Endometrial microvascular endothelial cells (primary cell): ENCODE data around the gene MVD. TPM values are rescaled to one million over a fixed set of nuclear protein-coding genes. Genes with fewer than 3 reads are reported as not detected.
"Not testable (repeated sequence)": the region's sequence is repeated elsewhere in the genome, so short reads cannot be mapped to it uniquely, and the experiment has no call there.

Experiments
- in situ Hi-C: cut with HindIII; loops from 2 replicates; pipeline ENCODE4 v1.10.0; 2017; ENCODE audit warnings: low sequenced_read_pairs, low pct_unique_long_range_greater_than_20kb; ENCODE audit errors: inconsistent ontology term
- total RNA-seq: library from RNA; depleted of rRNA; stranded (reverse); fragments of >200 nt; gene quantifications from one replicate; pipeline ENCODE4 v1.2.3, GENCODE V29; 2015; ENCODE audit errors: inconsistent ontology term

The MVD gene
- total RNA-seq, 1 donor from 2014 or later: 28.0 TPM

DNA sequence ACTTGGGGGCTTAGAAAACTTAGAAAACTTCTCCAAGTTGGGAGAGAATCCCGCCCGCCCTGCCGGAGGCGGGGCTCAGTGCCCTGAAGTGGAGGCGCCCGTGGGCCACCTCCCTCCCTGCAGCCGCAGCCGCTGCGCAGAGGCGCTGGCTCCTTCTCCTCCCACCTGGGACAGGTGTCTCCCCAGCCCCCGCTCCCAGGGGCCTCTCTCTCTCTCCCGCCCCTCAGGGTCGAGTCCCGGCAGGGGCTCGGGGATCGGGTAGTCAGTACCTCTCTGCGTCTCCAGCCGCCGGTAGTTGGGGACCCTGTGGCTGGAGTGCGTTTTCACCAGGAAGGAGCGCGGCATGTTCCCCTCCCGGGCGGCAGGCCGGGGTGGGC is 23.2 kb upstream of the MVD start:
- in situ Hi-C loops: no loop called here

DNA sequence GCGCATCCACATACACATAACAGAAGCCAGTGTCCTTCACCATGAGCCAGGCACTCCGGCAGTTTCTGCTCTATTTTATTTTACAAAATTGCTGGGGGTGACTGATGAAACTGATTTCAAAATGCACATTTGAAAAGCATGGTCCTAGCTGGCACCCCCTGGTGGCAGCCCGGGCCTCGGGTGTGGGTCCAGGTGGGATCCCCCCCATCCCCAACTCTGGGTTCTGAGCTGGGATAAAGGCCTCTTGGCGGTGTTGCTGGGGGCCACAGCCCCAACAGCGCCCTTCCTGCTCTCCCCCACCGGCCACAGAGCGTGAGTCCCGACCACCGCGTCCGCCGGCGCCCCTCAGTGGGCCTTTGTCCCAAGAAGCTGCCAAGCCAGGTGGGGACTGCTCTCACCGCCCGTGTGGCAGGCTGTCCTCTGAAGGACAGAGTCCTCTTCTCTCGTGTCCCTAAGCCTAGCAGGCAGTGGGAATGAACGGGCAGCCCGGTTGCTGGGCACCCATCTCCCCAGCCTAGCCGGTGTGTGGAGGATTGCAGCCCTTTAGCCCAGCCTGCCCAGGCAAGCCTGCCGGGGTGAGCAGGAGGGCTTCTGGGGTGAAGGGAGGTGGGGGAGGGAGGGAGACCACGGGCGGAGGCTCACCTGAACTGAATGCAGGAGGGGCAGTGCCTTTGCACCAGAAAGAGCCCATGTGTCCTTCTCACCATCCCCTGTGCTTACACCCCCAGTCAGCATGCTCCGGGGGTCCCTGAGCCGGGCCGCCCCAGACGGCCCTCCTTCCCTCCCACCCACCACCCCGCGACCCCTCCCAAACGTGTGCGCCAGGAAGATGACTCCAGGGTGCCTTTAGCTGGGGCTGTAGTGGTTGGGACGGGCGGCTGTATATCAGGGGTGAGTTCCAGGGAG is 22.5 kb upstream of the MVD start:
- in situ Hi-C loops: no loop called here

DNA sequence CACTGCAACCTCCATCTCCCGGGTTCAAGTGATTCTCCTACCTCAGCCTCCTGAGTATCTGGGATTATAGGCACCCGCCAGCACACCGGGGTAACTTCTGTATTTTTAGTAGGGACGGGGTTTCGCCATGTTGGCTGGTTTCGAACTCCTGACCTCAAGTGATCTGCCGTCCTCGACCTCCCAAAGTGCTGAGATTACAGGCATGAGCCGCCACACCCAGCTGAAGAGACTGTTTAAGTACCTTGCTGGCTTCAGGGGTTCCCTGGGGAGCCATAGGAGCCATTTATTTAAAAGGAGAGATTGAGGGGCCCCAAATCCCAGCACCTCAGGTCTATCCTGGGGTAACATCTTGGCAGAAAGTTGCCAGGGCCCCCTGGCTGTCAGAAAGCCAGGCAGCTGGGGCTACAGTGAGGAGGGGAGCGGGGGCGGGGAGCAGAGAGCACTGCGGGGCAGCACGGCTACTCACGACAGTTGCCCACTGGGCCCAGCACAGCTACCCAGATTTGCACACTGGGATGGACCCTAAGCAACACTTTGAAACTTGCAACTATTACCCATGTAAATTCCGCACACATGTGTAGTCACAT is 21.8 kb upstream of the MVD start:
- in situ Hi-C loops: no loop called here

DNA sequence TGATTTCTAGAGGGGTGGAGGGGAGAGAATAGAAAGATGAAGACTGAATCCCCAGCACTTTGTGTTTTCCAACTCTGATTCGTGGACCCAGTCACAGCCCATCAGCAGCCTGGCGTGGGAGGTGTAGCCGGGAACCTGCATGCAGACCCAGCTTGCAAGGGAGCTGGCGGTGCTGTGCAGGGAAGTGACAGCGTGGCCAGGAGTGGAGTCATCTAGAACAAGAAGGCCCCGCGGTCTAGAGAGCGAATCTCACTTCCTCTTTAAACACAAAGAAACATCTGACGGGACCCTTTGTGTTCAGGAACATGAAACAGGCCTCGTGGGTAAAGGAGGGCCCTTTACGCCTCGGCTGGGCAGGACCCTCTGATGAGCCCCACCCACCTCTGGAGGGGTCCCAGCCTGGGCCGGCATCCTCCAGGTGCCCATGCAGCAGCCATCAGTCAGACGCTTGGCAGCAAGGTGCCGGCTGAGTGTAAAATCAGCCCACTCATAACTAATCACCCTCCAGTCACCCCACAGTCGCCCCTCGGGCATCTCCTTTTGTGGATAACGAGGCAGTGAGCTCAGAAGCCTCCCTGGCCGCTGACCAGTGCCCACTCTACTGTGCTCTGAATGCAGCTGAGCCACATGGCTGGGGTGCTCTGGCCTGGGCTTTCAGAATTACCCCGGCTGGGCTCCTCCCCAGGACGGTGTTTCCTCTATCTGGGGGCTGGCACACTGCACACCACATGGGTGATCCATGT is 19.0 kb upstream of the MVD start:
- in situ Hi-C loops: no loop called here

DNA sequence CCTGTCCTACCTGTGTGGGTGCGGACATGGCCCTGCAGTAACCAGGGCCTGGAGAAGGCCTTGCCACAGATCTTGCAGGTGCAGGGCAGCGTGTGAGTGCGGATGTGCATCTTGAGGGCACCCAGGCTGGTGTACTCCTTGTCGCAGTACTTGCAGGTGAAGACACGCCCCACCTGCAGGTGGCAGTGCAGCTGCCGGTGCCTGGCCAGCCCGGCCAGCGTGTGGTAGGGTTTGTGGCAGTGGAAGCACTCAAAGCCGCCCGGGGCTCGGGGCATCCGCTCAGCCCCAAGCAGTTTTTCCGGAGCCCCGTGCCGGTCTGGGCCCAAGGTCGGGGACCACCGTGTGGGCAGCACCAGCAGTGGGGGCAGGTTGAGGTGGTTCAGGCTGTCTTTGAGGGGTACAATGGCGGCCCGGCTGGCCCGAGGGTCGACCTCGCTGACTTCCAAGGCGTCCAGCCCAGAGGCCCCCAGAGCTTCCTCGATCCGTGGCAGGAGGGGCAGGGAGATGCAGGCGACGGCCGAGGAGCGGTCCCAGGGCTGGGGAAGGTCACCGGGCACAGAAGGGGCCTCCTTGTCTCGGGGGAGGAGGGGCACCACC is 18.3 kb upstream of the MVD start:
- in situ Hi-C loops: no loop called here

DNA sequence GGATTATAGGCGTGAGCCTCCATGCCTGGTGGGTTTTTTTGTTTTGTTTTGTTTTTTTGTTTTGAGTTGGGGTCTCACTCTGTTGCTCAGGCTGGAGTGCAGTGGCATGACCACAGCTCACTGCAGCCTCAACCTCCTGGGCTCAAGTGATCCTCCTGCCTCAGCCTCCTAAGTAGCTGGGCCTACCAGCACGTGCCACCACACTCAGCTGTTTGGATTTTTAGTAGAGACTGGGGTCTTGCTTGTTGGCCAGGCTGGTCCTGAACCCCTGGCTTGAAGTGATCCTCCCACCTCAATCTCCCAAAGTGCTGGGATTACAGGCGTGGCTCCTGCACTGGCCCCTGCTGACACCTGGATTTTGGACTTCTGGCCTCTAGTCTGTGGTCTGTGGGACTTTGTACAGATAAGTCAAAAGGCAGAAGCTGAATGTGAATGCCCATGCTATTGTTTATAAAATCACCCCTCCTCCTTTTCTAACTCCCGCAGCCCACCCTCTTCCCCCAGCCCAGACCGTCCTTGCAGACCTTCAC is 17.7 kb upstream of the MVD start:
- in situ Hi-C loops: no loop called here

DNA sequence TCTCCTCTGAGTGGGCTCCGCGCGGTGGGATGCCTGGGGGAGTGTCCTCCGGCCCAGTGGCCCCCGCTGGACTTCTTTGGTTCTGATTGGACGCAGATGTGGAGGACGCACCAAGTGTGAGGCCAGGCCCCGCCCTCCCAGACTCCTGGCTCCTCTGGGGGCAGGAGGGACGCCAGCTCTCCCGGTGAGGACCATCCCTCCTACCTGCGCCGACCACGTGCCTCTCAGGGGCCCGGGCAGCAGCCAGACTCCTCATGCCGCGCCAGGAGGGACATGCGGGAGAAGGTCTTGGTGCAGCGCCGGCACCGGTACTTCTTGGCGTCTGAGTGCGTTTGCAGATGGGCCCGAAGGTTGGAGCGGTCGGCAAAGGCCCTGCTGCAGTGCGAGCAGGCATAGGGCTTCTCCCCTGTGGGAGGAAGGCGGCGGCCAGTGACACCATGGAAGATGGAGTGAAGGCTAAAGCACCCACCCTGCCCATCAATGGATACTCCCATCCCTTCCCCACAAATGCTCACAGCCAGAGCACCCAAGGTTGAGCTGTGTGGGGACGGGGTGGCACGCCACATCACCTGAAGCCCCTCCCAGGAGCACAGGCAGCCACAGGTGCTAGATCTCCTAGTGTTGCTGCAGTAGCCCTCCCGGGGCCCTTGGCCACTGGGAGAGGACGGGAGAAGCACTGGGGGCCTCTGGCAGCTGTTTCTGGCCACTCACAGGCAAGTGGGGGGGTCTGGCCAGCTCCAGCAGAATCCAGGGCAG is 15.5 kb upstream of the MVD start:
- in situ Hi-C loops: no loop called here

DNA sequence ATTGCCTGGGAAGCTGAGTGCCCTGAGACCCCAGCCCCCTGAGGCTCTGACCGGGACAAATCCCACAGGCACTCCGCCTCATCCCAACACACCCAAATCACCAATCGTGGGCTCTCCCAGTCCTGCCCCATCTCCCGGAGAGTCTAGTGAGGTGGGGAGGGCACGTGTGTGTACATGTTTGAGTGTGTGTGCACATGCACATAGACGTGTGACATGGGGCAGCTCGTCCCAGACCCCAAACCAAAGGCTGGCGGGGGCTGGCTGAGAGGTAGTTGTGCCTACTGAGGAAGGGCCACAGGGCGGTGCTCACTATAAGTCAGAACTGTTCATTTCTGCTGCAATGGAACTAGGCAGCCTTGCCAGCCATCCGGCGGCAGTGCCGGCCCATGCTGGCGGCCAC is 14.8 kb upstream of the MVD start:
- in situ Hi-C loops: no loop called here

DNA sequence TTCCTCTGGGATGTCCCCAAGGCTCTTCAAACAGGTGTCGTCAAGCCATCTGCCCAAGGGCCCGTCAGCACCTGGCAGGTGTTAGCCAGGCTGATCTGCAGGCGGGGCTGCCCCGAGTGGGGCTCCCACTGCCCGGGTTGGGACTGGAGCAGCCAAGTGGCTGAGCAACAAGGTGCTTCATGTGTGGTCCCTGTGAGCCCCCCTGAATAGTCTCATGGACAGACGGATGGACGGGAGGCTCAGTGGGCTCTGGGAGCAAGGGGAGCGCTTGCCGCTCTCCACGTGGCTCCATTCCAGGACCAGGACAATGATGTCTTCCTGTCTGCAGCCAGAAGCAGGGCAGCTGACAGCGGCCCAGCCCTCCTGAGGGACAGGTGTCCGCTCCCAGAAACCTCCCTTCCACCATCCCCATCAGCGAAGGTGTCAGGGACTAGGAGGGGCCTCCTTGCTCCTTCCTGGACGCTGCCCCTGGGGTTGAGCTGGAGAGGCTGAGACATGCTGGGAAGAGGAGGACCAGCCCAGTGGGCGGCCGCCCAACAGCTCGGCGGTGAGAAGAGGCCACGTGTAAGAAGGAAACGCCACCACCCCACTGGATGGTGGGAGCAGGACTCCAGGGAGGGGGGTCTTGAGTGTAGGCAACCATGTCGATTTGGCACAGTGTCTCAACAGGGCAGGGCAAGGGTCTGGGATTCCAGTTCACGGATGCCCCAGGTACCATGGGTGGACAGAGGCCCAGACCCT is 13.8 kb upstream of the MVD start:
- in situ Hi-C loops: no loop called here

DNA sequence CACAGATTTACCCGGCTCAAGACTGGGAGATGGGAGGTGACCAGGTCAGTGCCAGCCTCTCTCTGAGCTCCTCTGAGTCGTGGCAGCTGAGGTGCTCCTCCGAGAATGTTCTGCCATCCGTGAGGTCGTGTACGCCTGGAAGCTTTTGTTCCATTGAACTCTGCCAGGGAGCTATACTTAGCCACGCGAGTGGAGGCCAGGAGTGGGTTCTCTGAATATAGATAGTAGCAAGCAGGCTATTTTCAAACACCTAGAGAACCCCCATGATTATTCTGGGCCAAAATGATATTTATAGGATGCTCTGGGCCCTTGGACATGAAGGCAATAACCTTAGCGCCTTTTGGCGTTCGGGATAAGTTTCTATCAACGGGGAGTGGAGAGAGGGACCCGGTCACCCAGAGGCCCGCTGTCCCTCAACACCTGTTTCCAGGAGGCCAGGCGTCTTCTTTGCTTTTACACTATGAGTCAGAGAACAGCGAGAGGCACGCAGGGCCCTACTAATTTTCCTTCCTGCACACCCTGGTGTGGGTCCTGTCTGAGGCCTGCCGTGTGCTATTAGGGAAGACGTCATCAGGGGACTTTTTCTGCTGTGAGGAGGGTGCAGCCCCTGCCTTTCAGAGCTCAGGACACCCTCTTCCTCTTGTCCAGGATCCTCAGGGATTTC is 11.0 kb upstream of the MVD start:
- in situ Hi-C loops: no loop called here

DNA sequence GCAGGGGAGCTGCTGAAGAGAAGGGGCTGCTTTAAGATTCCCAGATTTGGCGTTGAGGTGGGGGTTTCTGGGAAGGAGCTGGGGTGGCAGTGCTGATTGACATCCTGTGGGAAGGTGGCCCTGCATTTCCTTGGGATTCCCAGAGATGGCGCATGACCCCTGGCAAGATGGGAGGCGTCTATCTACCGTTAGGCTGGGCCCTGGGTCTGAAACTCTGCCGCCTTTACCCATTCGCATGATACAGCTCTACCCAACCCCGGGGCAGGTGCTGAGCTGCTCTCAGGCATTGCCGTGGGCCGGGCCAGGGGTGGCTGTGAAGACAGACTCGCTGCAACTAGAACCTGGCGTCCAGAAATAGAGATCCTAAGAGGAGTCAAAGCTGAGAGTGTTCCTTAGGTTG is 9.9 kb upstream of the MVD start:
- in situ Hi-C loops: no loop called here

DNA sequence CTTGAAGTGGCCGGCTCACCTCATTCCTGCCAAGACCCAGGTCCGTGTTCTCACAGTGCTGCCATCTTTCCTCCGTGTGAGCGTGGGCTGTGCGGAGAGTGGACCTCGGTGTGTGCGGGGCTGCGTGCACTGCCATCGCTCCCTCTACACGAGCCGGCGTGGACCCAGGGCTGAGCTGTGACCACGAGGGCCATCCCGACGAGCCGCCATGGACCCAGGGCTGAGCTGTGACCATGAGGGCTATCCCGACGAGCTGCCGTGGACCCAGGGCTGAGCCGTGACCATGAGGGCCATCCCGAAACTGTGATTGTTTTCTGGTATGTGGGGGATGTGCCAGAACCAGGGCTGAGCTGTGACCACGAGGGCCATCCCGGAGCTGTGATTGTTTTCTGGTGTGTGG is 8.9 kb upstream of the MVD start:
- in situ Hi-C loops: no loop called here

DNA sequence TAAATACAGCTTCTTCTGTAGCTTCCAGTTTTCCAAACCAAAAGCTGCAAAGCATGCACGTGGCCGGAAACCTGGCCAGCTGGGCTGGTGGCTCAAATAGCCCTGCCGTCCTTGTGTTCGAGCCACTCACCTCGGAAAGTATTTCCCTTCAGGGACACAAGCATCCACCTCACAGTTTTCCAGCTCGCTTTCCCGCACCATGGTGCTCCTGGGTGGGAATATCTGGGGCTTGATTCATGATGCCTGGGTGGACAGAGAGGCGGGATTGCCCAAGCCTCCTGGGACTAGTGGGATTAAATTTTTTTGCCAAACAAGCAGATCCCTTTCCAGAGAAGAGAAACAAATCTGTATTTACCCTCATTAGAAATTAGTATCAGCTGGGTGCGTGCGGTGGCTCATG is 7.1 kb upstream of the MVD start:
- in situ Hi-C loops: no loop called here

DNA sequence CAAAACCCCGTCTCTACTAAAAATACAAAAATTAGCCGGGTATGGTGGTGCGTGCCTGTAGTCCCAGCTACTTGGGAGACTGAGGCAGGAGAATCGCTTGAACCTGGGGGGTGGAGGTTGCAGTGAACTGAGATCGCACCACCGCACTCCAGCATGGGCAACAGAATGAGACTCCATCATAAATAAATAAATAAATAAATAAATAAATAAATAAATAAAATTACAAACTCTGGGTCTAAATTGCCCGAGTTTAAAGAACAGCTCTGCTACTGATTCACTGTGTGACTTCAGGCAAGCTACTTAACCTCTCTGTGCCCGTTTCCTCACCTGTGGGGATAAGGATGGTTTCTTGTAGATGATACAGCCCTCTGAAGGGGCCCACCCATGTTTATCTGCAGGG is 6.6 kb upstream of the MVD start:
- in situ Hi-C loops: not testable (repeated sequence)

DNA sequence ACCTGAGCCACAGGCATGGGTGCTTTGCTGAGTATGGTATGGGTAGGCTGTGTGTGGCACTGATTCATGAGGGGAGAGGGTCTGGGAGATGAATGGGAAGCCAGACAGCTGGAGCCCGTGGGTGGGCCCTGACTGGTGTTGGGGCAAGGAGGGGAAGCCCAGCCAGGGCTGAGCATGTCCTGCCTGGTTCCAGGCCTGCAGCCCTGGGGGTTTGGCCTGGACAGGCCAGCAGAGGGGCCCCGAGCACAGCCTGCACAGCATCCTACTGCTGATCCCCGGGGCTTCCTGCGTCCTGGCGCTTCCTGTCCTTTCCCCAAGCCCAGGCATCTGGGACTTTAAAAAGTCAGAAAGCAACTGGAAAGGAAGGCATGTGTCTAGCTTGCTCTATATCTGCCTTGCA is 4.6 kb upstream of the MVD start:
- in situ Hi-C loops: no loop called here

DNA sequence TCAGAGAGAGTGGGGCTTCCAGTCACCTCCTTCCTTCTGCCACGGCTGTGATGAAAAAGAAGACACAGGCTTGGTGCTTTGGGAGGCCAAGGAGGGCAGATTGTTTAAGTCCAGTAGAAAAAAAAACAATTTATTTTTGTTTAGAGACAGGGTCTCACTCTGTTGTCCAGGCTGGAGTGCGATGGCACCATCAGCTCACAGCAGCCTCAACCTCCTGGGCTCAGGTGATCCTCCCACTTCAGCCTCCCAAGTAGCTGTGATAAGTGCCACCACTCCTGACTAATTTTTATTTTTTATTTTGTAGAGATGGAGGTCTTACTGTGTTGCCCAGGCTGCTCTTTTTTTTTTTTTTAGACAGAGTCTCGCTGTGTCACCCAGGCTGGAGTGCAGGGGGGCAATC is 2.7 kb upstream of the MVD start:
- in situ Hi-C loops: no loop called here

DNA sequence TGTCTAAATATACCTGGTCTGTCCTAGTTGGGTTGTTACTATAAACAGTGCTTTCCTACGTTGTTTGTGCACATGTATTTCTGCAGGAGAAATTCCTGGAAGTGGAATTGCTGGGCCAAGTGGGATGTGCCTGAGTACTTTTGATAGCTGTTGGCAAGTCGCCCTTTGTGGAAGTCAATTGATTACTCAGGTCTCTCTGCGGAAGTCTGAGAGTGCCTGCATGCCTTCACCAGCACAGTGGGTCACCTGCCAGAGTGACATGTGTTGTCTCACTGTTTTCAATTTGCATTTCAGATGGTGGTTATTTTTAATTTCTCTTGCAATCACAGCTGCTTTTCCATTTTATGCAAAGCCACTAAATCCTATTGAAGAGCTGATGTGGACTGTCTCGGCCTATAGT is 2.3 kb upstream of the MVD start:
- in situ Hi-C loops: no loop called here
